ENCODE results near the gene PPP2R5C. TPM values are rescaled to one million over a fixed set of nuclear protein-coding genes. Genes with fewer than 3 reads are reported as not detected.

Gene PPP2R5C
- polyA plus RNA-seq, 10 donors: 62.4 to 77.6 (median 72.6) TPM

- DNase-seq: no peak
Observed at GRCh38 chr14:101884089-101884933, 122.8 kb downstream of the PPP2R5C start.

GRCh38 chr14:101884934-101885576 lies 123.5 kb downstream of the PPP2R5C start:
- no peak for DNase-seq

GRCh38 chr14:101887219-101887618 lies 125.7 kb downstream of the PPP2R5C start:
- DNase-seq: no peak

DNA sequence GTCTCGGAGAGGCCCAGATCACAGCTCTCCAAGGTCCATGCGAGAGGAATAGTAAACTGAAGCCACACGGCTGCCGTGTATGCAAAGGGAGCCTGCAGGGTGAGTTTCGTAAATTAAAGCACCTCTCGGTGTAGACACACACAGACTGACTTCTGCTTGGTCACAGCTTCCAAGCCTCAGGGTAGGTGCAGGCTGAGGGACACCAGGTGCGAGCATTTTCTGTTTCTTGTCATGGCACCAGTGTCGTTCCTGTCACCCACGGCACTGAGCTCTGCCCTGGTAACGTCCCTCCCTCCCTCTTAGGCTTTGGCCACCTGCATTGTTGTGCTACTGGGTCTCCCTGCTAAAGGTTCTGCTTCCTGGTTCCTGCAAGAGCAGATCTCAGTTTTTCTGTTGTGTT lies 126.7 kb downstream of the PPP2R5C start:
- no peak for DNase-seq

GRCh38 chr14:101889366-101889765 lies 127.9 kb downstream of the PPP2R5C start:
- no peak for DNase-seq

- no peak for DNase-seq
Observed at GRCh38 chr14:101889898-101890297, 128.4 kb downstream of the PPP2R5C start.

DNA sequence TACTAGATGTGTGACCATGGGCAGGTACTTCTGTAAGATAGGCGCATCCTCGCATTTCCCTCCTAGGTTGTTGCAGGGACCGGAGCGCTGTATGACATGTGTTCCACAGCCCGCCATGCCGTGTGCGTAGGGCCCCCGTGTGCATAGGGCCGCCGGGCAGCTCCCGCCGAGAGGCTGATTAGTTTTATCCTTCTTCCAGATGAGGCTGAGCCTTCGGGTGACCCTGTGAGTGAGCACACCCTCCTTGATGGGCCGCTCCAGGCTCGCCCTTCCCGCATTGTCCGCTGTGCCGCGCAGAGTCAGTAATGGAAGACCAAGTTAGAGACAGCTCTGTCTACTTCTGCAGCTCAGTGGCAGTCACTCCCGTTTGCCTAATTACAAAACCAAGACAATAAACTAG lies 130.0 kb downstream of the PPP2R5C start:
- DNase-seq: no peak

DNA sequence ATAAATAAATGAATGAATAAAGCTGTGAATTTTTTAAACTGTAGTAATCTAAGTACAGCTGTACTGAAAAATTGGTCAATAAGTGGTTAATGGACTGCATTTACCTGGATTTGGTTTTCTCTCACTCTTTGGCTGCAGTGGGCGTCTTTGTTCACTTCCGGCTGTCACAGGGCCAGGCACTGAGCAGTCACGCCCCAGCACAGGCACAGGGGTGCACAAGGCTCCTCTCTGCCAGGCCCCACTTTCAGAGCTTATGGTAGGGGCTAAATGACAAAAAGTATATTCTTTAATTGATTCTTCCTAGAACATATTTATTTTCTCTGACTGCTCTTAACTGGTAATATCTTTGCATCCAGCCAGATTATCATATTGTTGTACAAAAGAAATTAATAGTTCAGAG lies 132.2 kb downstream of the PPP2R5C start:
- no peak for DNase-seq

- no peak for DNase-seq
Observed at GRCh38 chr14:101894365-101895081, 133.0 kb downstream of the PPP2R5C start.

DNA sequence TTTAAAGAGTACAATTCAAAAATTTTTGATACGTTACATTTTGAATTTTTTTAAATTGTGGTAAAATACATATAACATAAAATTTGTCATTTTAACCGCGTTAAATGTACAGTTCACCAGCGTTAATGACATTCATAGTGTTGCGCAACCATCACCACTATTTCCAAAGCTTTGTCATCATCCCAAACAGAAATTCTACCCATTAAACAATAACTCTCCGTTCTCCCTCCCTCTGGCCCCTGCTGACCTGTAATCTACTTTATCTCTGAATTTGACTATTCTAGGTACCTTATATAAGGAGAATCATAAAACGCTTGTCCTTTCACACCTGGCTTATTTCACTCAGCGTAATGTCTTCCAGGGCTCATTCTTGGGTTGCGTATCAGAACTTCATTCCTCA lies 133.7 kb downstream of the PPP2R5C start:
- no peak for DNase-seq

GRCh38 chr14:101897326-101897725 lies 135.8 kb downstream of the PPP2R5C start:
- DNase-seq: no peak

DNA sequence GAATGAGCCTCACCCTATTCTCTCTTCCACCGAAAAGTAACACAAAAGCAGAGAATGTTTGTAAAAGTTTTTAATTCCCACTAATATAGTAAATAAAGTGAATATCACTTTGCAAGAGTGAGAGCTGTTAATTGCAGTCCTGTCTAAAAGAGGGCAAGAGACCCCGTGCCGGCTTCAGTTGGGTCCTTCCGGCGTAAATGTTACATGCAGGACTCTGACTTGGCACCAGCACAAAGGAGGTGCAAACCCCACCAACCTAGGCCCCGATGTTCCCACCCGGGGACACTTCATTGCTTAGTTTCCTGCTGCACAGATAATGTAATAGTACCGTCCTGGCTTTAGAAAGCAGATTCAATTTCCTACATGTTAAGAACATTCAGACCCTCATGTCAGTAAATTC lies 136.9 kb downstream of the PPP2R5C start:
- no peak for DNase-seq

DNA sequence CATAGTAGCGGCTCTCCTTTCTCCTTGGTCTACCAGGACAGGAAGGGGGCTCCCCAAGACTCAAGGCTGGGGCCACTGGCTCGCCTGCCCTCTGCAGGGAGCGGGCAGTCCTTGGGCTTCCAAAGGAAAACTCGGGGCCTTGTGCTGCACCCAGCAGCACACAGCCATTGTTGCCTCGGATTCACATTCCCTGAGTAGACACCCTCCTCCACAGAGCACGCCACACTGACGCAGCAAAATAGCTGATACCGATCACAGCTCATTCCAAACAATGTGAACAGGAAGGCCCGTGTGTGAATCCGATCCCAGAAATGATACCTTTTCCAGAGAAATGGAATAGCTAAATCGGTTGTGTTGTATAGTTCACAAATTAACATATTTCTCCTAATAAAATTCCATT lies 137.8 kb downstream of the PPP2R5C start:
- DNase-seq: no peak

- DNase-seq: no peak
Observed at GRCh38 chr14:101900253-101900652, 138.7 kb downstream of the PPP2R5C start.

DNA sequence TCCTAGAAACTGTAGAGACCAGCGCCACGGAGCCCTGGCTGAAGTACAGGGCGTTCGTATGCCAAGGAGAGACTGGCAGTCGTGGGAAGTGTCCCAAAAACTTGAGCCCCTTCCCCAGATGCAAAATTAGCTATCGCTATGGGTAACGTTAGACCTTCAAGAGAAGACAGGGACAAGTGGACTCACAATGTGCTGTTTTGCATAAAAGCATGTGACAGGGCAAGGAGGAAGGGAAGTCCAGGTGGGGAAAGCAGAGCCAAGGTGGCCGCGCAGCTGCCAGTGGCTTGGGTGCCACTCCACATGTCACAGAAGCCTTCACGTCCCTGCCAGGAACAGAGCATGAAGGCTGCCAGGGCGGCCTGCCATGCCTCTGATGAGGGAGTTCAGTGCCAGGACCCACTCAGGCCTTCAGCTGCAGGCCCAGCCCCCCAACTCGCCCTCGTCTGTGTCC lies 141.6 kb downstream of the PPP2R5C start:
- DNase-seq: no peak

DNA sequence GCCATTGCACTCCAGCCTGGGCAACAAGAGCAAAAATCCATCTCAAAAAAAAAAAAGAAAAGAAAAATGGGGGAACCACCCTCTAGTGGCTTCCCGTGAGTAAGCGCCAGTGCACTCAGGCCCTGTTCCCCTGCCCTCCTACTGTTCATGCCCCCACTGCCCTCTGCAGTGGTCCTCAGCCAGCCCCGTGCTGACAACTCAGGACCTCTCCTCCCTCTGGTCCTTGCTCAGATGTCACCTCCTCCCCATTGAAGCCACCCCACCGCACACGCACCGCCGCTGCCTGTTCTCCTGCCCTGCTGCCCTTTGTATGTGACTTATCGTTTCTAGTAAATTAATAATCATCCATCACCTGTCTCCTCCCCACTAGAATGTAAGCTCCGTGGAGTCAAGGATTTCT lies 144.1 kb downstream of the PPP2R5C start:
- DNase-seq: no peak

DNA sequence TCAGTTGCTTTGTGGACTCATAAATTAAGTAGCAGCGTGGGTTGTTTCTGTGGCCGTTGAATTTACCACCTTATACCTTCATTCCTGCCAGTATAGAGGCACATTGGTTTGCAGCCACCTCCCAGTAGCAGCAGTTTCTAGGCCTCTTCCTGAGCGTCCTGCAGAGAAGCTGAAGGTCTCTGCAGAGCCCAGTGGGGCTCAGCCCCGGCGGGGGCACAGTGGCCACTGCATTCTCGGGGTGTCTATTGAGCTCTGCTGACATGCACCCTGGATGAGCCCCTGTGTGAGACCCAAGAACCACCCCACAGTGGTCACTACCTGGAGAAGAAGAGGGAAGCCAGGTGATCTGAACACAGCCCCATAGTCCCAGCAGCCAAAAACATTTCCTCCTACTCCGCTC lies 145.1 kb downstream of the PPP2R5C start:
- DNase-seq: no peak

GRCh38 chr14:101907619-101908018 lies 146.1 kb downstream of the PPP2R5C start:
- DNase-seq: no peak

DNA sequence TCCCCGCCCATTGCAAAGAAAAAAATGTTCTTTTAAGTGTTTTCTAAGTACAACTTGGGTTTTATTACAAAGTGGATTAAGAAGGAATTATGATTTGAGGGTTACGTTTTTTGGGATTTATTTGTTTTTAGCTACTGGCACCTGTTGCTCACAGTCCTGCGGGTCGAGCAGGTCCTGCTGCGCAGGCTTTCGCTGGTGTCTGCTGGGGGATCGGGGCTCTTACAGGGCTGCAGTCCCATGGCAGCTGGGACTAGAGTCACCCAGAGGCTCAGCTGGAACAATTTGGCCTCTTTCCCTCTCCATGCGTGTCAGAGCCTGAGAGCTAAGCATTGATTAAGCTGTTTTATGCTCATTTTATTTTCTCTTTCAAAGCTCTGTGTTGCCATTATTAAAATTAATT lies 147.3 kb downstream of the PPP2R5C start:
- DNase-seq: no peak

GRCh38 chr14:101909371-101910096 lies 148.0 kb downstream of the PPP2R5C start:
- no peak for DNase-seq

DNA sequence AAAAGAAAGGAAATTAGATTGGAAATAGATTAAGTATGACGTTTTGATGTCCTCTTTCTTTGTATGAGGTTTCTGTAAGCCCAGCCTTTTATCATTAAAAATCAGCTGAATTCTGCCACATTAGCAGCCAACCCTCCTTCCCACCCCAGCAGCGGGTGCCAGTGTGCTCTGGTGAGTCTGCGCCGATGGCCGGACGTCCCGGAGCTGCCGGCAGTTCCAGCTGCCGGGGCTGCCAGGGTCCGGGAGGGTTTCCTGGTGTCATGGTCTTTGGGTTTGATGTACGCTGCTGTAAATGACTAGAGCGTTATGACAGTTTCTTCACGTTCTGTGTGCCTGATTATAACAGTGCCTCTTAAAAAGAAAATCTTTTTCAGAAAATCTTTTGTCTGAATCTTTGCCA lies 151.3 kb downstream of the PPP2R5C start:
- DNase-seq: no peak

DNA sequence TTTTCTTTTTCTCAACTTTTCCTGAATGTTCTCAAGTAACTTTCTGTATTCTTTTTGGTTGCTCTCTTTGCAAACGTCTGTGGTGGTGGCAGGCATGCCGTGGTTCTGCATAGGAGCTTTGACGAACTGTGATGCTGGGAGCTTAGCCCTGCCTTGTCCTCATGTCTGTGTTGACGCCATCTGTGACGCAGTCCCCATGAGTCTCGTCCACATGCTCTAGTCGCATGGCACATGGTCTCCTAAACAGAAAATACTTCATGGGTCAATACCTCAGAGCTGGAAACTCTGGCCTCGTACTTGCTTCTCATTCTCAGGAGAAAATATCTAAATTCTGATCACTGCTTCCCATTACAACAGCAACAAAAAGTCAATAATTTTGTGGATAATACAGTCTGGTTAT lies 152.6 kb downstream of the PPP2R5C start:
- no peak for DNase-seq
